Spleen (tissue), 11 donors: Measurements from ENCODE around the gene CR1. TPM values are rescaled to one million over a fixed set of nuclear protein-coding genes. Genes with fewer than 3 reads are reported as not detected.

Source experiments
- DNase-seq: peaks from one replicate; pipeline ENCODE4 v3.0.0-alpha.2; 2020
- H3K27ac ChIP-seq, 8 donors: fragments of 200-600 bp; sonication (generic) in 7 of 8; 1 replicate in 4 of 8; 2 replicates in 4 of 8; pipeline versions ENCODE4 v1.5.0 to v1.8.0; 2016 to 2021; ENCODE audit warnings: inconsistent platforms in 4 of 8, mild to moderate bottlenecking in 4 of 8, moderate library complexity in 1 of 8
- H3K27me3 ChIP-seq, 7 donors: fragments of 200-600 bp; sonication (generic) in 6 of 7; replicated peaks in 1 of 7; 1 replicate in 4 of 7; 2 replicates in 3 of 7; pipeline versions ENCODE4 v1.5.0 to v1.8.0; 2016 to 2021; ENCODE audit warnings: inconsistent platforms in 3 of 7, mild to moderate bottlenecking in 1 of 7
- H3K36me3 ChIP-seq, 6 donors: fragments of 200-600 bp; sonication (generic) in 5 of 6; 1 replicate in 4 of 6; 2 replicates in 2 of 6; pipeline versions ENCODE4 v1.5.0 to v1.8.0; 2016 to 2021; ENCODE audit warnings: inconsistent platforms in 2 of 6
- H3K4me1 ChIP-seq, 6 donors: fragments of 200-600 bp; sonication (generic) in 5 of 6; 1 replicate in 3 of 6; 2 replicates in 3 of 6; pipeline versions ENCODE4 v1.5.0 to v1.8.0; 2016 to 2021; ENCODE audit warnings: inconsistent platforms in 3 of 6
- H3K4me3 ChIP-seq, 8 donors: fragments of 200-600 bp; sonication (generic) in 7 of 8; 1 replicate in 4 of 8; 2 replicates in 4 of 8; pipeline versions ENCODE4 v1.5.0 to v1.8.0; 2016 to 2021; ENCODE audit warnings: inconsistent platforms in 4 of 8, mild to moderate bottlenecking in 4 of 8, moderate library complexity in 2 of 8
- H3K9me3 ChIP-seq, 8 donors: fragments of 200-600 bp; sonication (generic) in 7 of 8; 1 replicate in 4 of 8; 2 replicates in 4 of 8; pipeline versions ENCODE4 v1.5.0 to v1.8.0; 2016 to 2021; ENCODE audit warnings: inconsistent platforms in 4 of 8
- POLR2A ChIP-seq, 3 donors: fragments of 450-650 bp; IDR thresholded peaks; one replicate each; pipeline ENCODE4 v1.5.1; 2017; ENCODE audit warnings: antibody characterized with exemption in 3 of 3, mild to moderate bottlenecking in 1 of 3
- POLR2AphosphoS5 ChIP-seq, 3 donors: sonication (generic); formaldehyde crosslinking; IDR thresholded peaks; one replicate each; pipeline ENCODE4 v1.5.1; 2017; ENCODE audit warnings: antibody characterized with exemption in 3 of 3
- WGBS, 5 donors: extraction: QIAGEN DNeasy Blood & Tissue Kit in 3 of 5; methylation state at CpG; one replicate each; pipeline versions ENCODE4 v1.1.5 to v1.1.7; 2013 to 2018; 5-methylcytosine and 5-hydroxymethylcytosine counted together
- intact Hi-C: fragments of 100-400 bp; cut with DNase I; formaldehyde crosslinking; loops from one replicate; pipeline ENCODE4 v1.15.0; 2023; ENCODE audit warnings: low total_unique reads
- polyA plus RNA-seq, 3 donors: library from polyadenylated mRNA; stranded (reverse); fragments of 200-250 nt; gene quantifications; one replicate each; pipeline ENCODE4 v1.2.1, GENCODE V29; 2013
- total RNA-seq, 7 donors: library from RNA; depleted of rRNA in 3 of 7; stranded (reverse); fragments of >200 nt in 3 of 7; fragmentation: NEBNext Ultra II Directional in 4 of 7; extraction: Animal tissue kit (Norgen Biotek cat#: 25700) in 4 of 7; gene quantifications; one replicate each; pipeline versions ENCODE4 v1.1.0 to v1.2.1, GENCODE V29; 2016 to 2021
- TF ChIP-seq, protein P1 (sequence below), 11 experiments: fragments of 200-600 bp in 7 of 11; fragments of 450-650 bp in 4 of 11; sonication (generic) in 4 of 11; IDR thresholded peaks in 8 of 11; conservative IDR thresholded peaks in 3 of 11; 1 replicate in 7 of 11; 2 replicates in 4 of 11; pipeline versions ENCODE4 v1.4.0 to v1.8.0; 2016 to 2021; ENCODE audit warnings: antibody characterized with exemption in 11 of 11, inconsistent platforms in 4 of 11, mild to moderate bottlenecking in 1 of 11
- donor health status: healthy with polysubstance abuse.
- donor health status: DM: no; HTN: no; CAD: no; lungs with moderate emphysema.
- donor health status: DM: no; HTN: no; CAD: no.
- donor health status: Bipolar disorder and iron deficiency.
- donor health status: healthy.
- donor health status: DM: no; HTN: no; CAD: no.
- donor health status: DM: yes; HTN: yes; CAD: no.

CR1 gene
- total and polyA plus RNA-seq, 10 donors: 30.5 to 290 (median 159) TPM

DNA sequence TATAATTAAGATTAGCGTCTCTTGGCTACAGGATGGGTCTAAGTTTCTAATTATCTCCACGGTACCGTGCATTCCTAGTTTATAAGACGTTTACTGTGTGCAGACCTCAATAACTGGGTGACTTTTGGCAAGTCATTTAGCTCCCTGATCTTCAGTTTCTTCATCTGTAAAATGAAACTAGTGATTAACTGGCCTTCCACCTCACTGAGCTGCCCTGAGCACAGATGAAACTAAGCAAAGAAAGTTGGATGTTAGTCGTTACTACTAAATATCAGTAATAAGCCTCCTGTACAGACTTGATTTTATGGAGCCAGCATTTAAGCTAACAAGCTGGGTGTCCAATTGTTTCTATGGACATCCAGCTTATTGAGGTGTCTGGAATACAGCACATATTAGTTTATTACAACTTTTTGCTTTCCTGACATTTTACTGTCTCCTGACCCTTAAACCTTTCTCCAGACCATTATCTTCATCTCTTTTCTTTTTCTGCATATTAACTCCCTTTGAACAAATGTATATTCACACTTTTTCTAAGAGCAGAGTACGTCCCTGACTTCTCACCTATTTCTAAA is 40.7 kb upstream of the CR1 start:
- peaks cover 0 to 52% (median 23%) of the 10 kb centered on the region in 7 donors for H3K27me3 ChIP-seq
- no peaks in the 10 kb centered on the region for H3K9me3 ChIP-seq
- H3K36me3 ChIP-seq: no peaks in the 10 kb centered on the region
- peaks cover 12 to 66% (median 17%) of the 10 kb centered on the region in 6 donors for H3K4me1 ChIP-seq
- no peak for DNase-seq
- intact Hi-C loops: no loop called here
- peak overlapping the region in 7 of 8 donors; percentile 42 to 87 (median 80) for H3K27ac ChIP-seq
- peak overlapping the region; percentile 43 to 80 (median 58) for H3K4me3 ChIP-seq
- TF ChIP-seq POLR2AphosphoS5 (IDR thresholded peaks at IDR 0.05) (no peak), POLR2A (IDR thresholded peaks at IDR 0.05) (no peak)
- TF ChIP-seq, protein P1, sequence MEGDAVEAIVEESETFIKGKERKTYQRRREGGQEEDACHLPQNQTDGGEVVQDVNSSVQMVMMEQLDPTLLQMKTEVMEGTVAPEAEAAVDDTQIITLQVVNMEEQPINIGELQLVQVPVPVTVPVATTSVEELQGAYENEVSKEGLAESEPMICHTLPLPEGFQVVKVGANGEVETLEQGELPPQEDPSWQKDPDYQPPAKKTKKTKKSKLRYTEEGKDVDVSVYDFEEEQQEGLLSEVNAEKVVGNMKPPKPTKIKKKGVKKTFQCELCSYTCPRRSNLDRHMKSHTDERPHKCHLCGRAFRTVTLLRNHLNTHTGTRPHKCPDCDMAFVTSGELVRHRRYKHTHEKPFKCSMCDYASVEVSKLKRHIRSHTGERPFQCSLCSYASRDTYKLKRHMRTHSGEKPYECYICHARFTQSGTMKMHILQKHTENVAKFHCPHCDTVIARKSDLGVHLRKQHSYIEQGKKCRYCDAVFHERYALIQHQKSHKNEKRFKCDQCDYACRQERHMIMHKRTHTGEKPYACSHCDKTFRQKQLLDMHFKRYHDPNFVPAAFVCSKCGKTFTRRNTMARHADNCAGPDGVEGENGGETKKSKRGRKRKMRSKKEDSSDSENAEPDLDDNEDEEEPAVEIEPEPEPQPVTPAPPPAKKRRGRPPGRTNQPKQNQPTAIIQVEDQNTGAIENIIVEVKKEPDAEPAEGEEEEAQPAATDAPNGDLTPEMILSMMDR (IDR thresholded peaks at IDR 0.05 in 8 of 11, conservative IDR thresholded peaks at IDR 0.05 in 3 of 11): no peak
- 56 to 64% (median 59%) methylated on average over 6 of the region's 6 CpGs for WGBS, 5 donors

DNA sequence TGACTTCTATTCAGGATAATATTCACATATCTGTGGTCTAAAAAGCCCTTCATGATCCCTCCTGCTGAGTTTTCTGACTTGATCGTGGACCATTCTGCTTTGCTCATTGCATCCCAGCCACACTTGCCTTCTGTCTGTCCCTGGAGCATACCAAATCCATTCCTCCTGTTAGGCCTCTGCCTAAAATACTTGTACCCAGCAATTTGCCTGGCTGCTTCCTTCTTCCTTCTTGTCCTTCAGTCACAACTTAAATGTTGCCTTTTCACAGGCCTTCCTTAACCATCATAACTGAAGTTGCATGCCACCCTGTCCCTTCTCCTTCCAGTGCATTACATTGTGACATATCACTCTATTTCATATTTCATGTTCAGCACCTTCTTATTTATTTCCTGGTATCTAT is 37.5 kb upstream of the CR1 start:
- Histone ChIP-seq H3K9me3 (no peaks in the 10 kb centered on the region), H3K36me3 (no peaks in the 10 kb centered on the region), H3K27me3 (peaks cover 0 to 37% (median 17%) of the 10 kb centered on the region in 7 donors), H3K4me1 (peaks cover 12 to 98% (median 20%) of the 10 kb centered on the region in 6 donors), H3K27ac (peak overlapping the region in 5 of 8 donors; percentile 2 to 52 (median 22)), H3K4me3 (peak overlapping the region in 1 of 8 donors; percentile 0)
- intact Hi-C loops: no loop called here
- WGBS, 5 donors: 83 to 100% (median 90%) methylated on average over 1 of the region's 1 CpG
- no peak for DNase-seq
- TF ChIP-seq POLR2A (IDR thresholded peaks at IDR 0.05) (no peak), POLR2AphosphoS5 (IDR thresholded peaks at IDR 0.05) (no peak)
- TF ChIP-seq, protein P1 (IDR thresholded peaks at IDR 0.05 in 8 of 11, conservative IDR thresholded peaks at IDR 0.05 in 3 of 11): no peak

DNA sequence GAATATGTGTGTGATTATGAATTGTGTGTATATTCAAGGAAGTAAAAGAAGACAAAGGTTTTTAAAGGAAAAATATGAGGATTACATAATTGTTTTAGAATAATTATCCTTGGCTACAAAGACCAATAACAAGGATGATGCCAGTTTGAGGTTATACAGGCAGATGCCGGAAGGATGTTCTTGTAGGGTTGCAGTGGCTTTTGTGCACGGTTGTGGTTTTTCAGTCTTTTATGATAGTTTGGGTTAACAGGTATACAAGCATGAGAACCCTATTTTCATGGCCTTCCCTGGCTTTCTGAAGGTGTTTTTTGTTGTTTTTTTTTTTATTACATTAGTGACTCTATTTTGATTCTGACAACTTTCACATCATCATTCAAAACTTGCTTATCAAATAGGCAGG is 36.9 kb upstream of the CR1 start:
- 41 to 74% (median 58%) methylated on average over 2 of the region's 2 CpGs for WGBS, 5 donors
- Histone ChIP-seq H3K27me3 (peaks cover 0 to 31% (median 12%) of the 10 kb centered on the region in 7 donors), H3K4me3 (peak overlapping the region in 1 of 8 donors; percentile 0), H3K9me3 (no peaks in the 10 kb centered on the region), H3K27ac (peak overlapping the region in 4 of 8 donors; percentile 2 to 52 (median 26)), H3K36me3 (no peaks in the 10 kb centered on the region), H3K4me1 (peaks cover 9 to 92% (median 19%) of the 10 kb centered on the region in 6 donors)
- no peak for TF ChIP-seq POLR2A (IDR thresholded peaks at IDR 0.05)
- no peak for TF ChIP-seq POLR2AphosphoS5 (IDR thresholded peaks at IDR 0.05)
- TF ChIP-seq, protein P1 (IDR thresholded peaks at IDR 0.05 in 8 of 11, conservative IDR thresholded peaks at IDR 0.05 in 3 of 11): no peak
- intact Hi-C loops: no loop called here
- DNase-seq: no peak

DNA sequence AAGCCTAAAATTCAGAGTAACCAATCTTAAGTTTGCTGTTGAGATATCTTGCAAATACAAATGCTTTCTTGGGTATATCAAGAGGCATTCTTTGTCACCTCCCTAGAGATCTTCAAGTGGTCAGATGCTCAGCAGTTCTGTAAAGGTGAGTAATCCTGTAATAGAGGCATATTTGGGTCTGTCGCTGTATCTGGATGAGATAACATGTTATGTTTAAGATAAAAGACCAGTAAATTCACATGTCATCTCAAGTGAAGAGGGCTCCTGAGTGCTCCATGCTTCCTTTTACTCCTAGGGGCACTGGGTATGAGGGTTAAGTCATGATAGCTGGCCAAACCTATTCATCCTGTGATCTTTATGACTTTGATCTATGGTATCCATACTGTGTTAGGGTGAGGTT is 34.3 kb upstream of the CR1 start:
- Histone ChIP-seq H3K9me3 (no peaks in the 10 kb centered on the region), H3K27ac (peak overlapping the region in 1 of 8 donors; percentile 0), H3K27me3 (peaks cover 0 to 5% (median 0%) of the 10 kb centered on the region in 7 donors), H3K36me3 (peaks cover 0 to 5% (median 0%) of the 10 kb centered on the region in 6 donors), H3K4me1 (peaks cover 0 to 65% (median 7%) of the 10 kb centered on the region in 6 donors), H3K4me3 (no peak overlapping the region)
- no peak for DNase-seq
- TF ChIP-seq POLR2A (IDR thresholded peaks at IDR 0.05) (no peak), POLR2AphosphoS5 (IDR thresholded peaks at IDR 0.05) (no peak)
- TF ChIP-seq, protein P1 (IDR thresholded peaks at IDR 0.05 in 8 of 11, conservative IDR thresholded peaks at IDR 0.05 in 3 of 11): no peak
- intact Hi-C loops: no loop called here
- WGBS, 5 donors: 80 to 94% (median 86%) methylated on average over 1 of the region's 1 CpG
